GM12865 (cell line): ENCODE results near the gene PALLD.

ENCODE experiments used
- DNase-seq: peaks from one replicate; pipeline ENCODE4 v3.0.0; 2010; ENCODE audit warnings: low read depth
- H3K4me3 ChIP-seq: 2 replicates; pipeline ENCODE4 v1.5.1; 2011; ENCODE audit warnings: mild to moderate bottlenecking, low read depth, low read length, control low read depth
- TF ChIP-seq, protein P1 (sequence below): IDR thresholded peaks from 2 replicates; pipeline ENCODE4 v1.5.1; 2011; ENCODE audit warnings: low read length, control low read depth, low read depth, inconsistent platforms; ENCODE audit not compliant: insufficient read depth; ENCODE audit errors: missing control alignments

The PALLD gene

DNA sequence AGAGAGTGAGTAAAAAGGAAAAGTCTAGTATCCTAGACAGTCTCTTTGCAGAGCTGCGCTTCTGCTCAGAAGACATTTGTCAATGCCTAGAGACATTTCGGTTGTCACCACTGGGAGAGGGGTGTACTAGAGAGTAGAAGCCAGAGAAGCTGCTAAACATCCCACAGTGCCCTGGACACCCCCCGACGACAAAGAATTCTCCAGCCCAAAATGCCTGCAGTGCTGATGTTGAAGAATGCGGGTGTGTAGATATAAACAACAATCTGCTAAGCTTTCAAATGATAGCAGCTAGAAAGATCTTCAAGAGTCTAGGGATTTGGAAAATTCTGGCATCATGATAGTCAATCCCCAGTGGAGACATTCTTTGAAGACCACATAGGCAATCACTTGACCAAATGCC lies 90.1 kb downstream of the PALLD start:
- no peak overlapping the region for H3K4me3 ChIP-seq

DNA sequence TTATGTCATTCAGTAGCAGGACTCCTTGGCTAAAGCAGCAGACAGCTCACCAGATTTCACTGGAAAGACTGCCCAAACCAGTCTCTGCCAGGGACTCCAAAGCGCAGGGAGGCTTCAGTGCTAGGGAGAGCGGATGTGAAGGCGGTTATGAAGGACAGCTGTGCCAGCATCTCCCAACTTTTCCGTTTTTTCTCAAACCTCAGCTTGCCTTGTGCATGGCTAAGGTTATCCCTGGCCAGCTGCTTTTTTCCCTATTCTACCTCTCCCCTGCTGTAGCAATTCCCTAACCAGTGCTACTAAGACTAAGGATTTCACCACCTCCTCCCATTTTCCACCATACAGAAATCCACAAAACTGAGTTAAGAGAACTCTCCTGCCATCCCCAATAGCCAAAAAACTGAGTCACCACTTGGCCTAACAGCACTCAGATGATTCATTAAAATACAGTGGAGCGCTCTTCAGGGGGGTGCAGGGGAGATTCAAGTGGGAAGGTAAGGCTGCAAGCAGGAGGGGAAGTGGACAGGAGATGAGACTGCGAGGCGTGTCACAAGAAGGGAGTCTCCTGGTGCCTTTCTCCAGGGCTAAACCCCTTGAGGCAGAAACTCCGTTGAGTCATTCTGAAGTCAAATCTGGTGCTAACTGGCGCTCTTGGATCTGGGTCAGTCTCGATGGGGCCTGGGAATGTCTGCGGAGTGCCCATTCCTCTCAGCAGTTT lies 90.7 kb downstream of the PALLD start:
- H3K4me3 ChIP-seq: no peak overlapping the region
- no peak for DNase-seq
- TF ChIP-seq, protein P1, sequence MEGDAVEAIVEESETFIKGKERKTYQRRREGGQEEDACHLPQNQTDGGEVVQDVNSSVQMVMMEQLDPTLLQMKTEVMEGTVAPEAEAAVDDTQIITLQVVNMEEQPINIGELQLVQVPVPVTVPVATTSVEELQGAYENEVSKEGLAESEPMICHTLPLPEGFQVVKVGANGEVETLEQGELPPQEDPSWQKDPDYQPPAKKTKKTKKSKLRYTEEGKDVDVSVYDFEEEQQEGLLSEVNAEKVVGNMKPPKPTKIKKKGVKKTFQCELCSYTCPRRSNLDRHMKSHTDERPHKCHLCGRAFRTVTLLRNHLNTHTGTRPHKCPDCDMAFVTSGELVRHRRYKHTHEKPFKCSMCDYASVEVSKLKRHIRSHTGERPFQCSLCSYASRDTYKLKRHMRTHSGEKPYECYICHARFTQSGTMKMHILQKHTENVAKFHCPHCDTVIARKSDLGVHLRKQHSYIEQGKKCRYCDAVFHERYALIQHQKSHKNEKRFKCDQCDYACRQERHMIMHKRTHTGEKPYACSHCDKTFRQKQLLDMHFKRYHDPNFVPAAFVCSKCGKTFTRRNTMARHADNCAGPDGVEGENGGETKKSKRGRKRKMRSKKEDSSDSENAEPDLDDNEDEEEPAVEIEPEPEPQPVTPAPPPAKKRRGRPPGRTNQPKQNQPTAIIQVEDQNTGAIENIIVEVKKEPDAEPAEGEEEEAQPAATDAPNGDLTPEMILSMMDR: no peak

More for the DNA sequence above, 90.1 kb downstream of the PALLD start:
- no peak for DNase-seq
- TF ChIP-seq, protein P1: no peak

DNA sequence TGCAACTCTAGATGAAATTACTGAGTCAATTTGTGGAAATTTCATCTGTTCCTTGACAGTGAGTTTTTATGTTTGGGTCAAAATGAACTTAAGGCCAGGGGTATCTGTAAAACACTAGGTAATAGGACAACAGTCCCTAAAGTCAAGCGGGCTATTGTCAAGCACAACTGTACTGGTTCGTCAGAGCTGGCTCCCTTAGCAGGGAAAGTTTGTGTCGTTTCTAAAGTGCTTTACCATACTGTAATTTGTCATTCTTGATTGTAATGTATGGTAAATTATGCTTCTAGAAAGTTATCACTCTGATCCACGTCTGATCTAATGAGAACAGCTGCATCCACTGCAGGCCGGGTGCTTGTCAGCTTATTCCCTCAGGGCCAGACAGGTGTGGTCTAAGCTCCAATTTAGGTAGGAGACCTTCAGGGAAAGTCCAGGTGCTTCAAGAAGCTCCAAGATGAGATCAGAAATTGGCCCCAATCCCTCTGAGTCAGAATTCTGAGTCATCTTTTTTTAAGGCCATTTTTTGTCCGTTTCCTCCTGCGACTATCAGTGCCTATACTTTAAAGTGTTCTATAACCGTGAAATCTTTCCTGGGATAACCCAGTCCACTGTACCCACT lies 92.2 kb downstream of the PALLD start:
- DNase-seq: no peak
- no peak overlapping the region for H3K4me3 ChIP-seq
- TF ChIP-seq, protein P1: no peak

DNA sequence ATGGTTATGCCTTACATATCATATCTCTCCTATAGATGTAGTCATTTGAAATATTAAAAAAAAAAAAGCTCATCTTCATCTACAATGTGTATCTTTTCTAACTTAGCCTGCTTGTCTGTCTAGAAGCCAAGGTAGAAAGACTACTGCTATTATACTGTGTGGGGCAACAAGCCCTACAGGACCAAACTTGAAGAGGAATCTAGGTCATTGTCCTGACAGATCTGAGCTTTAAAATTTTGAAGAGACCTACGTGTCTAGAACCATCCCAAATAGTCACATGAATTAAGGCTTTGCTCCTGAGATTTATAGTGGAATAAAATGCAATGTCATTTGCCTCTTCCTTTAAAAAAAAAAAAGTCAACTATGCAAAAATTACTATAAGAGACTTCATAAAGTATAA lies 95.8 kb downstream of the PALLD start:
- TF ChIP-seq, protein P1: no peak
- H3K4me3 ChIP-seq: no peak overlapping the region
- no peak for DNase-seq

DNA sequence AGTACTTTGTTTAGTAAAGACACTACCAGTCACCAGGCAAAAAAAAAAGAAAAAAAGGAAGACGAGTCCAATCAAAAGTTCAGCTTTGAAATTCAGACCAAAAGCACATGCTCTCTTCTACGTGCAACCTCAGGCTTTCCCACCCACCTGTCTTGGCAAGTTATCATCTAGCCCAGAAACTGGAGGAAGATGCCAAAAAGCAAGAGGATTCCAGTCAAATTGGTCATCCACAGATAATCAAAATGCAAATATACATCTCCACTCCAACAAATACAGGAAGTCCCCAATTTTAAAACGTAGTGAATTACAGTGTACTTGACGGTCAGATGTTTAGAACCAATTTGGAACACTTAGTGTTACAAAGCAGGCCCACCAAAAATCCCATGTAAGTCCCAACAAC lies 96.5 kb downstream of the PALLD start:
- no peak for DNase-seq
- H3K4me3 ChIP-seq: no peak overlapping the region
- TF ChIP-seq, protein P1: no peak

DNA sequence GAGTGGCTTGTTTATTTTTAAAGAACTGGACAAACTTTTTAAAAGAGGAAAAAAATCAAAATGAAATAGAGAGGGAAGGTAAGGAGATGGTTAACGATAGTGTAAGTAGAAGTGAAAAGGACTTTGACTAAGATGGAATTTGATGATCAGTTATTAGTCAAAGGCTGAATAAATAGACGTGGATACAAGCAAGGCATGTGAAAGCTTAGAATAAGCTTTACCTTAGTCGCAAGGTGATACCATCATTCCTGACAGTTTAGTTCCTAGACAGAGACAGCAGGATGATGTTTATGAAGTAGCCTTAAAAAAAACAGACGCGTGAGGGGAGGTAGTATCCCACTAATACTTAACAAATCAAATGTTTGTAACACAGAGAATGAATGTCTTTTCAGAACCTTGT lies 97.3 kb downstream of the PALLD start:
- TF ChIP-seq, protein P1: no peak
- DNase-seq: no peak
- H3K4me3 ChIP-seq: no peak overlapping the region
